Measurements from ENCODE around the gene JAKMIP2. TPM values are rescaled to one million over a fixed set of nuclear protein-coding genes. Genes with fewer than 3 reads are reported as not detected.
"Not testable (repeated sequence)": the region's sequence is repeated elsewhere in the genome, so short reads cannot be mapped to it uniquely, and the experiment has no call there.

The JAKMIP2 gene
- total RNA-seq, 1 donor from 2014 or later, result 35.6 TPM

DNA sequence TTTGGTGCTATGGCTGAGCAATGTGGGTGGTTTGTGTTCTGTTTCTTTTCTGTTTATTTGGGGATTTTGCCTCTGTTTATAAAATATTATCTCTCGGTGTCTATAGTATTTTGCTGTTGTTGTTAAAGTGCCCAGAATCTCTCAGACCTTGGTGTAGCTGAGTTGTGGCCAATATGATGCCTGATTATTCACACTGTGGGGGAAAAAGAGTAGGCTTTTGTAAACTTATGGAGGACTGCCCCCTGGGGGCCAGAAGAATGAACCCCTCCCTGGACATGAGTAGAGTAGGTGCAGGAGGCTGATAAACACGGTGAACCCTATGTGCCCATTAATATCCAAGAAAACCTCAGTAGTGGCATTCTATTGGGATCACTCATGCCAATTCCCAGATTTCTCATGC is 223.7 kb downstream of the JAKMIP2 start:
- Mint-ChIP-seq H3K27ac (ENCODE audit: unreplicated experiment) (no peak overlapping the region), H3K27me3 (ENCODE audit: low read depth) (peaks cover 4% of the 10 kb centered on the region), H3K4me3 (no peak overlapping the region), H3K36me3 (ENCODE audit: low read depth) (no peaks in the 10 kb centered on the region), H3K9me3 (peaks cover 2% of the 10 kb centered on the region), H3K4me1 (peaks cover 40% of the 10 kb centered on the region)
- TF ChIP-seq, protein P1, sequence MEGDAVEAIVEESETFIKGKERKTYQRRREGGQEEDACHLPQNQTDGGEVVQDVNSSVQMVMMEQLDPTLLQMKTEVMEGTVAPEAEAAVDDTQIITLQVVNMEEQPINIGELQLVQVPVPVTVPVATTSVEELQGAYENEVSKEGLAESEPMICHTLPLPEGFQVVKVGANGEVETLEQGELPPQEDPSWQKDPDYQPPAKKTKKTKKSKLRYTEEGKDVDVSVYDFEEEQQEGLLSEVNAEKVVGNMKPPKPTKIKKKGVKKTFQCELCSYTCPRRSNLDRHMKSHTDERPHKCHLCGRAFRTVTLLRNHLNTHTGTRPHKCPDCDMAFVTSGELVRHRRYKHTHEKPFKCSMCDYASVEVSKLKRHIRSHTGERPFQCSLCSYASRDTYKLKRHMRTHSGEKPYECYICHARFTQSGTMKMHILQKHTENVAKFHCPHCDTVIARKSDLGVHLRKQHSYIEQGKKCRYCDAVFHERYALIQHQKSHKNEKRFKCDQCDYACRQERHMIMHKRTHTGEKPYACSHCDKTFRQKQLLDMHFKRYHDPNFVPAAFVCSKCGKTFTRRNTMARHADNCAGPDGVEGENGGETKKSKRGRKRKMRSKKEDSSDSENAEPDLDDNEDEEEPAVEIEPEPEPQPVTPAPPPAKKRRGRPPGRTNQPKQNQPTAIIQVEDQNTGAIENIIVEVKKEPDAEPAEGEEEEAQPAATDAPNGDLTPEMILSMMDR (conservative IDR thresholded peaks at IDR 0.05), result peak; percentile 51
- DNase-seq (ENCODE audit: low read depth, low spot score), result no peak

DNA sequence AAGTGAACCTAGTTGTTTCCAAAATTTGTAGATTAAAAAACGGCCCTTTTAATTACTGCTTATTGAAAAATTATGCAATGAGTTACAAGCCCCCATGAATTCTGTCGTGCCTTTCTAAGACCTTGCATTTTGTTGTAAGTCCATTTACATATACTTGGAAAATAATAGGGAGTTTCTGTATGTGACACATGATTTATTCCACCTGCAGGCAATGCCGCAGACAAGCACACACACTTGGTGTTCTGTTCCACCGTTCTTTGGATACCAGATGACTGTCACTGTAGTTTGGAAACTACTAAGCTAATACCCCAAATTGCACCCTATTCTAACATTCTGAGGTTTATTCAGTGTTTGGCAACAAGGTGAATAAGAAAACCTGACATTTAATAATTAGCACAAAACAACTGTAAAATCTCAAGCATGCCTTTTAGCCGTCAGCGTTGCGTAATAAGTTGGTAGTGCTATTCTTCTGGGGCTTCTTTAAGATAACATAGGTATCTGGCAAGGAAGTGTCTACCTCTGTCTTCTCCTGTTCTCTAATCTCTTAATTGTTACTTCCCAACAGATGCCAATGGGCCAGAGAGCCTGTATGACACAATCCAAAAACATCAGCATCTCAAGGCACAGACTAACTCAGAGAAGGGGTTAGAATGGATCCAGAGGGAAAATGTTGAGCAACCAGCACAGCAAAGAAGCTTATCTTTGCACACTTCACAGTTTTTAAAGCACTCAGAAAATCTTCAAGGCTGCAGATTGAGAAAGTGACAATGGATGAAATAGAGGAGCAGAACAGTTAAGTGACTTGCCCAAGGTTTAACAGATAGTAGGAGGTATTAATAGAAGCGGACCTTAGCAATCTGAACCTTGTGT is 224.4 kb downstream of the JAKMIP2 start:
- H3K36me3 Mint-ChIP-seq (ENCODE audit: low read depth), result no peaks in the 10 kb centered on the region
- TF ChIP-seq, protein P1 (conservative IDR thresholded peaks at IDR 0.05), result no peak
- no peak overlapping the region for H3K27ac Mint-ChIP-seq (ENCODE audit: unreplicated experiment)
- peaks cover 36% of the 10 kb centered on the region for H3K4me1 Mint-ChIP-seq
- H3K9me3 Mint-ChIP-seq, result no peaks in the 10 kb centered on the region
- no peak overlapping the region for H3K4me3 Mint-ChIP-seq
- no peak for DNase-seq (ENCODE audit: low read depth, low spot score)
- H3K27me3 Mint-ChIP-seq (ENCODE audit: low read depth), result peaks cover 4% of the 10 kb centered on the region

DNA sequence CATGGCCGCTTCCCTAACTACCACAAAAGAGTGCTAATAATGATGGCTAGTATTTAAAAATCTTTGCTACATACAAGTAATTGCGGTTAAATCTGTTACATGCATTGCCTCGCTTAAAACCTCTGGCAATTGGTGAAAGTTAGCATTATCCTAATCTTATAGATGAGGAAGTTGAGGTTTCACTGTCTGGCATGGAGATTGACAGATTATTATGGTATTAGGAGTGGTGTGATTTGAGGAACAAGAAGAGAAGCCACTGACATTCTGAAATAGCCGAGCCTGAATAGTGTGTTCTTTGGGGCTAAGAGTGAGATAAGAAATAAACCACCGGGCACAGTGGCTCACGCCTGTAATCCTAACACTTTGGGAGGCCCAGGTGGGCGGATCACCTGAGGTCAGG is 227.4 kb downstream of the JAKMIP2 start:
- no peak overlapping the region for H3K27ac Mint-ChIP-seq (ENCODE audit: unreplicated experiment)

DNA sequence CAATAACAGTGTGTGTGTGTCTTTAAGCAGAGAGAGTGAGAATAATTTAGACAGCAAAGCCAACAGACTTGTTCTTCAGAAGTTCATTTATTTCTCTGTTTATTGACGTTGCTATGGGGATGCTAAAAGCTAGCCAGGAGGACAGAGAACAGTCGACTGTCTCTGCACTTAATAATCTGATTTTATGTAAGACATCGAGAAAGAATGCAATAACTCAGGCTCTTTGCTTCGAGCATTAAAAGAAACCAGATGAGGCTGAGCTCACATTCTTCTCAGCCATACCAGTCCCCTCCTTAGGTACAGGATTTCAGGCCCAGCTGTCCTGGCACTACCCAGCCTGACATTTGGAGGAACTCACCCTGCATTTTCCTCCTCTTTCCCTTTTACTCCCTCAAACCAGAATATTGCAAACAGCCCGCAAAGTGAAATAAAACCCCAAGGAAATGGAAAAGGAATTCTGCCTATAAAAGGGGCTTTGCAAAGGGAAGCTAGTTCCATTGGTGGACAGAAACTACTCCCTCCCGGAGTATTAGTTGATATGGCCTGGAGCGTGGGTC is 228.2 kb downstream of the JAKMIP2 start:
- DNase-seq (ENCODE audit: low read depth, low spot score), result no peak
- H3K4me3 Mint-ChIP-seq, result no peak overlapping the region
- H3K27me3 Mint-ChIP-seq (ENCODE audit: low read depth), result no peaks in the 10 kb centered on the region
- TF ChIP-seq, protein P1 (conservative IDR thresholded peaks at IDR 0.05), result no peak
- peak overlapping the region; percentile 45 for H3K27ac Mint-ChIP-seq (ENCODE audit: unreplicated experiment)
- peaks cover 20% of the 10 kb centered on the region for H3K4me1 Mint-ChIP-seq
- H3K36me3 Mint-ChIP-seq (ENCODE audit: low read depth), result no peaks in the 10 kb centered on the region
- H3K9me3 Mint-ChIP-seq, result peaks cover 5% of the 10 kb centered on the region

More for the DNA sequence above, 227.4 kb downstream of the JAKMIP2 start:
- Mint-ChIP-seq H3K4me1 (peaks cover 20% of the 10 kb centered on the region), H3K27me3 (ENCODE audit: low read depth) (no peaks in the 10 kb centered on the region), H3K9me3 (no peaks in the 10 kb centered on the region), H3K4me3 (no peak overlapping the region), H3K36me3 (ENCODE audit: low read depth) (no peaks in the 10 kb centered on the region)
- TF ChIP-seq, protein P1 (conservative IDR thresholded peaks at IDR 0.05), result no peak
- no peak for DNase-seq (ENCODE audit: low read depth, low spot score)

DNA sequence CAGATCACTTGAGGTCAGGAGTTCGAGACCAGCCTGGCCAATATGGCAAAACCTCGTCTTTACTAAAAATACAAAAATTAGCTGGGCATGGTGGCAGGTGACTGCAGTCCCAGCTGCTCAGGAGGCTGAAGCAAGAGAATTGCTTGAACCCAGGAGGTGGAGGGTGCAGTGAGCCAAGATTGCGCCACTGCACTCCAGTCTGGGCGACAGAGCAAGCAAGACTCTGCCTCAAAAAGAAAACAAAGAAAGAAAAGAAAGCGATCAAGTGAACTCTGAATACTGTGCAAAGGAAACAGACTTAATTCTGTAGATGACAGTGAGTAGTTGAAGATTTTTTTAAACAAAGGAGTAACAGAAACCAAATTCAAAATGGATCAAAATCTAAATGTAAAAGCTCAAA is 228.7 kb downstream of the JAKMIP2 start:
- H3K27ac Mint-ChIP-seq (ENCODE audit: unreplicated experiment), result peak overlapping the region; percentile 45
- not testable (repeated sequence) for H3K36me3 Mint-ChIP-seq (ENCODE audit: low read depth); H3K9me3 Mint-ChIP-seq; H3K4me3 Mint-ChIP-seq; DNase-seq (ENCODE audit: low read depth, low spot score); H3K27me3 Mint-ChIP-seq (ENCODE audit: low read depth)
- H3K4me1 Mint-ChIP-seq, result peaks cover 19% of the 10 kb centered on the region

DNA sequence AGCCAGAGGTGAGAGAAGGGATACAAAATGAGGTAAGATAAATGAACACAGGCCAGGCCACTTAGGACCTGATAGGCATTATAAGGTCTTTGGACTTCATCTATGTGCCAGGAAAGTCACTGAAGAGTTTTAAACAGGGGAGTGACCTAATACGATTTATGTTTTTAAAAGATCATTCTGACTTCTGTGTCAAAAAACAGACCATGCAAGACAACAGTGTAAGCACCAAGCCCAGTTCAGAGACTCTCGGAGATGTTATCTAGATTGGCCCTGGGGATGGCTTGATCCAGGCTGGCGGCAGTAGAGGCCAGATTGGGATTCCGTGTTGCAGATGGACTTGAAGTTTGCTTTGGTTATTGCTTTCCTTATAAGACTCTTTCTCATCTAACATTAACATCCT is 229.6 kb downstream of the JAKMIP2 start:
- H3K36me3 Mint-ChIP-seq (ENCODE audit: low read depth), result no peaks in the 10 kb centered on the region
- no peak overlapping the region for H3K4me3 Mint-ChIP-seq
- no peaks in the 10 kb centered on the region for H3K27me3 Mint-ChIP-seq (ENCODE audit: low read depth)
- H3K27ac Mint-ChIP-seq (ENCODE audit: unreplicated experiment), result no peak overlapping the region
- H3K4me1 Mint-ChIP-seq, result peaks cover 16% of the 10 kb centered on the region
- TF ChIP-seq, protein P1 (conservative IDR thresholded peaks at IDR 0.05), result no peak
- H3K9me3 Mint-ChIP-seq, result peaks cover 11% of the 10 kb centered on the region
- no peak for DNase-seq (ENCODE audit: low read depth, low spot score)

Measured in neural crest cell (in vitro differentiated cells).